ENCODE measurements around the gene STIM2. TPM values are rescaled to one million over a fixed set of nuclear protein-coding genes. Genes with fewer than 3 reads are reported as not detected.

The STIM2 gene
- total RNA-seq, 1 experiment from 2014 or later = 23.9 TPM

DNA sequence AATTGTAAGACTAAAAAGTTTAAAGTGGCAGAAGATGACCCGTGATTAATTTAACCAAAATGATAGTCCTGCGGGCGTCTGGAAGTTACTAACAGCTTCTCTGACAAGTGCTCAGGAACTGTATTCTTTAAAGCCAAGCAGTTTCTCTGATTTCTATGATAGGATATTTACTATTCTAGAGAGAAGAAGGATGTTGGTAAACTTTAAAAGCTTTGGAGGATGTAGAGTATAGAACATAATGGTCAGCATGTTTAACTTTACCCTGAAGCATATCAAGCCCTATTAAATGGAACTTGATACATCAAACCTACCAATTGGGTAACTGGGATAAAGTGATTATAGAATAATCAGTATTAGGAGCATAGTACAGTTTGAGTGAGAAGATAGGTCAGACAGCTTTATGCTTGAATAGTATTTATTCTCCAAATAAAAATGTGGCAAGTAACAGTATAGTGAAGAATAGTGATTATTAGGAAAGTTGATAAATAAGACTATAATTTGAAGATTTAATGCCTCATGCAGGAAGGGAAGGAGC lies 1.8 kb downstream of the STIM2 start:
- CTCF ChIA-PET = no interaction called here
- no peaks in the 10 kb centered on the region for H3K27me3 ChIP-seq (ENCODE audit: control insufficient read depth, insufficient read depth, low read length)
- in situ Hi-C loops (cut with HindIII; ENCODE audit: low pct_unique_long_range_greater_than_20kb, low sequenced_read_pairs) = no loop called here
- peaks cover 18% of the 10 kb centered on the region for H3K4me1 ChIP-seq (ENCODE audit: control insufficient read depth, insufficient read depth, low read length)
- H3K36me3 ChIP-seq (ENCODE audit: control insufficient read depth, insufficient read depth, low read length) = peaks cover 4% of the 10 kb centered on the region; the same call in 1 of the 2 replicates
- no peak for DNase-seq (ENCODE audit: low read depth, low spot score)
- intact Hi-C loops (cut with micrococcal nuclease; ENCODE audit: unreplicated experiment) = loop anchor here (5.0 kb wide), 1 partner anchor 150 kb away; no protein-coding TSS in a partner anchor
- ATAC-seq = no peak
- no peak for TF ChIP-seq TCF7L2 (IDR thresholded peaks at IDR 0.05; ENCODE audit: low read depth, low read length)
- TF ChIP-seq, protein P1, sequence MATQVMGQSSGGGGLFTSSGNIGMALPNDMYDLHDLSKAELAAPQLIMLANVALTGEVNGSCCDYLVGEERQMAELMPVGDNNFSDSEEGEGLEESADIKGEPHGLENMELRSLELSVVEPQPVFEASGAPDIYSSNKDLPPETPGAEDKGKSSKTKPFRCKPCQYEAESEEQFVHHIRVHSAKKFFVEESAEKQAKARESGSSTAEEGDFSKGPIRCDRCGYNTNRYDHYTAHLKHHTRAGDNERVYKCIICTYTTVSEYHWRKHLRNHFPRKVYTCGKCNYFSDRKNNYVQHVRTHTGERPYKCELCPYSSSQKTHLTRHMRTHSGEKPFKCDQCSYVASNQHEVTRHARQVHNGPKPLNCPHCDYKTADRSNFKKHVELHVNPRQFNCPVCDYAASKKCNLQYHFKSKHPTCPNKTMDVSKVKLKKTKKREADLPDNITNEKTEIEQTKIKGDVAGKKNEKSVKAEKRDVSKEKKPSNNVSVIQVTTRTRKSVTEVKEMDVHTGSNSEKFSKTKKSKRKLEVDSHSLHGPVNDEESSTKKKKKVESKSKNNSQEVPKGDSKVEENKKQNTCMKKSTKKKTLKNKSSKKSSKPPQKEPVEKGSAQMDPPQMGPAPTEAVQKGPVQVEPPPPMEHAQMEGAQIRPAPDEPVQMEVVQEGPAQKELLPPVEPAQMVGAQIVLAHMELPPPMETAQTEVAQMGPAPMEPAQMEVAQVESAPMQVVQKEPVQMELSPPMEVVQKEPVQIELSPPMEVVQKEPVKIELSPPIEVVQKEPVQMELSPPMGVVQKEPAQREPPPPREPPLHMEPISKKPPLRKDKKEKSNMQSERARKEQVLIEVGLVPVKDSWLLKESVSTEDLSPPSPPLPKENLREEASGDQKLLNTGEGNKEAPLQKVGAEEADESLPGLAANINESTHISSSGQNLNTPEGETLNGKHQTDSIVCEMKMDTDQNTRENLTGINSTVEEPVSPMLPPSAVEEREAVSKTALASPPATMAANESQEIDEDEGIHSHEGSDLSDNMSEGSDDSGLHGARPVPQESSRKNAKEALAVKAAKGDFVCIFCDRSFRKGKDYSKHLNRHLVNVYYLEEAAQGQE (IDR thresholded peaks at IDR 0.05; ENCODE audit: insufficient read depth in 1 of 2, low read depth in 2 of 2, low read length in 1 of 2) = no peak
- no peak for TF ChIP-seq SIN3A (IDR thresholded peaks at IDR 0.05; ENCODE audit: borderline replicate concordance, insufficient read depth, low read depth, low read length)
- TF ChIP-seq, protein P2, sequence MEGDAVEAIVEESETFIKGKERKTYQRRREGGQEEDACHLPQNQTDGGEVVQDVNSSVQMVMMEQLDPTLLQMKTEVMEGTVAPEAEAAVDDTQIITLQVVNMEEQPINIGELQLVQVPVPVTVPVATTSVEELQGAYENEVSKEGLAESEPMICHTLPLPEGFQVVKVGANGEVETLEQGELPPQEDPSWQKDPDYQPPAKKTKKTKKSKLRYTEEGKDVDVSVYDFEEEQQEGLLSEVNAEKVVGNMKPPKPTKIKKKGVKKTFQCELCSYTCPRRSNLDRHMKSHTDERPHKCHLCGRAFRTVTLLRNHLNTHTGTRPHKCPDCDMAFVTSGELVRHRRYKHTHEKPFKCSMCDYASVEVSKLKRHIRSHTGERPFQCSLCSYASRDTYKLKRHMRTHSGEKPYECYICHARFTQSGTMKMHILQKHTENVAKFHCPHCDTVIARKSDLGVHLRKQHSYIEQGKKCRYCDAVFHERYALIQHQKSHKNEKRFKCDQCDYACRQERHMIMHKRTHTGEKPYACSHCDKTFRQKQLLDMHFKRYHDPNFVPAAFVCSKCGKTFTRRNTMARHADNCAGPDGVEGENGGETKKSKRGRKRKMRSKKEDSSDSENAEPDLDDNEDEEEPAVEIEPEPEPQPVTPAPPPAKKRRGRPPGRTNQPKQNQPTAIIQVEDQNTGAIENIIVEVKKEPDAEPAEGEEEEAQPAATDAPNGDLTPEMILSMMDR (IDR thresholded peaks at IDR 0.05) = no peak
- TF ChIP-seq POLR2AphosphoS5 (IDR thresholded peaks at IDR 0.05; ENCODE audit: low read depth, low read length) = no peak
- no peaks in the 10 kb centered on the region for H3K9me3 ChIP-seq (ENCODE audit: control insufficient read depth, insufficient read depth, low read depth, low read length)
- peak overlapping the region; percentile 78 to 90 for H3K4me3 ChIP-seq (ENCODE audit: low read depth in 2 of 2, low read length in 2 of 2)
- POLR2A ChIA-PET = no interaction called here
- peak overlapping the region; percentile 70; the same call in 1 of the 2 replicates for H3K27ac ChIP-seq (ENCODE audit: low read length)
- TSS peak; percentile 62 for BruUV-seq (replicated peaks)

GRCh38 chr4:26863512-26863911 lies 2.9 kb downstream of the STIM2 start:
- peaks cover 16% of the 10 kb centered on the region for H3K4me1 ChIP-seq (ENCODE audit: control insufficient read depth, insufficient read depth, low read length)
- no peaks in the 10 kb centered on the region; the same call in 1 of the 2 replicates for H3K36me3 ChIP-seq (ENCODE audit: control insufficient read depth, insufficient read depth, low read length)
- intact Hi-C loops (cut with micrococcal nuclease; ENCODE audit: unreplicated experiment) (loop anchor here (5.0 kb wide), 1 partner anchor 149 kb away; no protein-coding TSS in a partner anchor), in situ Hi-C loops (cut with HindIII; ENCODE audit: low pct_unique_long_range_greater_than_20kb, low sequenced_read_pairs) (no loop called here)
- no peak overlapping the region for H3K4me3 ChIP-seq (ENCODE audit: low read depth in 2 of 2, low read length in 2 of 2)
- H3K9me3 ChIP-seq (ENCODE audit: control insufficient read depth, insufficient read depth, low read depth, low read length) = no peaks in the 10 kb centered on the region
- no peaks in the 10 kb centered on the region for H3K27me3 ChIP-seq (ENCODE audit: control insufficient read depth, insufficient read depth, low read length)
- TF ChIP-seq, protein P2 (IDR thresholded peaks at IDR 0.05) = no peak
- TF ChIP-seq, protein P1 (IDR thresholded peaks at IDR 0.05; ENCODE audit: insufficient read depth in 1 of 2, low read depth in 2 of 2, low read length in 1 of 2) = no peak
- TF ChIP-seq POLR2AphosphoS5 (IDR thresholded peaks at IDR 0.05; ENCODE audit: low read depth, low read length) (no peak), SIN3A (IDR thresholded peaks at IDR 0.05; ENCODE audit: borderline replicate concordance, insufficient read depth, low read depth, low read length) (no peak), TCF7L2 (IDR thresholded peaks at IDR 0.05; ENCODE audit: low read depth, low read length) (no peak)
- ChIA-PET POLR2A (no interaction called here), CTCF (no interaction called here)
- ATAC-seq = no peak
- no TSS peak for BruUV-seq (replicated peaks)
- no peak for DNase-seq (ENCODE audit: low read depth, low spot score)
- H3K27ac ChIP-seq (ENCODE audit: low read length) = no peak overlapping the region; the same call in 1 of the 2 replicates

All from Panc1 (cell line).